ENCODE measurements around the gene PDGFA.

- no peak for TF ChIP-seq REST (IDR thresholded peaks at IDR 0.05; ENCODE audit: insufficient read depth in 1 of 2, low read depth in 2 of 2, low read length in 2 of 2)
- TF ChIP-seq TAF1 (IDR thresholded peaks at IDR 0.05; ENCODE audit: borderline replicate concordance, insufficient read depth, low read length) = no peak
Measured at GRCh38 chr7:472640-472957, 47.0 kb downstream of the PDGFA start.
